ENCODE measurements around the gene NHERF2.
A peak's percentile ranks its signal among the peaks of the same experiment; 100 is the strongest.

The NHERF2 gene

DNA sequence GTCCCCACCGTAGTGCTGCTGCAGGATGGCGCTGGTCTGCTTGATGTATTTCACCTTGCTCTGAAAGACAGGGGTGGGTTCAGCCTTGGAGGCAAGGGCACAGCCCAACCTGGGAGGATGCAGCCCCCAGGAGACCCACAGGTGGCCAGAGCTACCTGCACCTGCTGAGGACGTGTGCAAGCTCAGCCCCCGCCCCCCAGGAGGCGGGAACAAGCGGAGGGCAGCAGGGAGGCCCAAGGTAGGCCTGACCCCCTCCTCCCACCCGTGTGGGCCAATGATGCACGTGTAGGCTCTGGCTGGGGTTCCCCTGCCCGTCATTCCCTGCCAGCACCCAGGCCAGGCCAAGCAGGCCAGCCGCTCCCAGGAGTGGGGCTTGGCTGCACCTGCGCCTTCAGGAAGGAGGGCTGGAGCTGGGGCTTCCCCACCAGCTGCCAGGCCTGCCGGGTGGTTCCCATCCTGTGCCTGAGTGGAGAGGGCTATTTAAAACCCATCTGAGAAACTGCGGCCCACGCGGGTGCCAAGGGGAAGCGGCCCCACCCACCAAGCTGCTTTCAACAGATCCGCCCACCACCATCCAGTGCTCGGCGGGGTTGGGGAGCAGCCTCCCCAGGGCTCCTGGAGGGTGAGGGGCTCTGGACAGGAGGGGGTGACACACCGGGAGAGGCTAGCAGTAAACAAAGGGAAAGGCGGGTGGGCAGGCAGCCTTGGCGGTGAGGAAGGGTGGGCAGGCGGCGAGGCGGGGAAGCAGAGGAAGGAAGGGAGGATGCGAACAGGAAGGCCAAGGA lies 17.2 kb downstream of the NHERF2 start:
- H3K4me1 Mint-ChIP-seq: peaks cover 37% of the 10 kb centered on the region
- no peak for DNase-seq

DNA sequence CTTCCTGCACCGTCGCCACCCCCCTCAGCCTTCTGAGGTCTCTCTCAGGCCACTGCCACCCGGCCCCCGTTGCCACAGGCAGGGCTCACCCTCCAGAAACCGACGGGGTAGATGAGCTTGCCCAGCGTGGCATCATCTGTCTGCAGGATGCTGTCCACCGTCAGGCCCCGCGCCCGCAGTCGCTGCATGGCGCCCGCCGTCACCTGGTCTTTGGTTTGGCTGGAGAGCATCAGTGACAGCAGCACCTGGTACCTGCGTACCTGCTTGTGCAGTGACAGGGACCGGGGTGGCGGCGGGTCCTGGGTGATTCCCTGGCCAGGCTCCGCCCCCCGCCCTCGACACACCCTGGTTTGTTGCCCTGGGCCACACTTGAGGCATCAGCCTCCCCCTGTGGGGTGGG lies 17.8 kb downstream of the NHERF2 start:
- peaks cover 35% of the 10 kb centered on the region for H3K4me1 Mint-ChIP-seq
- no peaks in the 10 kb centered on the region for H3K9me3 Mint-ChIP-seq
- H3K36me3 Mint-ChIP-seq (ENCODE audit: low read depth): peaks cover 4% of the 10 kb centered on the region
- TF ChIP-seq, protein P1, sequence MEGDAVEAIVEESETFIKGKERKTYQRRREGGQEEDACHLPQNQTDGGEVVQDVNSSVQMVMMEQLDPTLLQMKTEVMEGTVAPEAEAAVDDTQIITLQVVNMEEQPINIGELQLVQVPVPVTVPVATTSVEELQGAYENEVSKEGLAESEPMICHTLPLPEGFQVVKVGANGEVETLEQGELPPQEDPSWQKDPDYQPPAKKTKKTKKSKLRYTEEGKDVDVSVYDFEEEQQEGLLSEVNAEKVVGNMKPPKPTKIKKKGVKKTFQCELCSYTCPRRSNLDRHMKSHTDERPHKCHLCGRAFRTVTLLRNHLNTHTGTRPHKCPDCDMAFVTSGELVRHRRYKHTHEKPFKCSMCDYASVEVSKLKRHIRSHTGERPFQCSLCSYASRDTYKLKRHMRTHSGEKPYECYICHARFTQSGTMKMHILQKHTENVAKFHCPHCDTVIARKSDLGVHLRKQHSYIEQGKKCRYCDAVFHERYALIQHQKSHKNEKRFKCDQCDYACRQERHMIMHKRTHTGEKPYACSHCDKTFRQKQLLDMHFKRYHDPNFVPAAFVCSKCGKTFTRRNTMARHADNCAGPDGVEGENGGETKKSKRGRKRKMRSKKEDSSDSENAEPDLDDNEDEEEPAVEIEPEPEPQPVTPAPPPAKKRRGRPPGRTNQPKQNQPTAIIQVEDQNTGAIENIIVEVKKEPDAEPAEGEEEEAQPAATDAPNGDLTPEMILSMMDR (IDR thresholded peaks at IDR 0.05): no peak
- DNase-seq: no peak
- H3K27me3 Mint-ChIP-seq (ENCODE audit: low read depth, poor library complexity): peaks cover 3% of the 10 kb centered on the region
- H3K4me3 Mint-ChIP-seq: no peak overlapping the region
- no peak overlapping the region for H3K27ac Mint-ChIP-seq

More for the DNA sequence above, 17.2 kb downstream of the NHERF2 start:
- no peak overlapping the region for H3K4me3 Mint-ChIP-seq
- H3K27me3 Mint-ChIP-seq (ENCODE audit: low read depth, poor library complexity): peaks cover 3% of the 10 kb centered on the region
- peaks cover 4% of the 10 kb centered on the region for H3K36me3 Mint-ChIP-seq (ENCODE audit: low read depth)
- H3K9me3 Mint-ChIP-seq: no peaks in the 10 kb centered on the region
- H3K27ac Mint-ChIP-seq: no peak overlapping the region
- TF ChIP-seq, protein P1 (IDR thresholded peaks at IDR 0.05): no peak

DNA sequence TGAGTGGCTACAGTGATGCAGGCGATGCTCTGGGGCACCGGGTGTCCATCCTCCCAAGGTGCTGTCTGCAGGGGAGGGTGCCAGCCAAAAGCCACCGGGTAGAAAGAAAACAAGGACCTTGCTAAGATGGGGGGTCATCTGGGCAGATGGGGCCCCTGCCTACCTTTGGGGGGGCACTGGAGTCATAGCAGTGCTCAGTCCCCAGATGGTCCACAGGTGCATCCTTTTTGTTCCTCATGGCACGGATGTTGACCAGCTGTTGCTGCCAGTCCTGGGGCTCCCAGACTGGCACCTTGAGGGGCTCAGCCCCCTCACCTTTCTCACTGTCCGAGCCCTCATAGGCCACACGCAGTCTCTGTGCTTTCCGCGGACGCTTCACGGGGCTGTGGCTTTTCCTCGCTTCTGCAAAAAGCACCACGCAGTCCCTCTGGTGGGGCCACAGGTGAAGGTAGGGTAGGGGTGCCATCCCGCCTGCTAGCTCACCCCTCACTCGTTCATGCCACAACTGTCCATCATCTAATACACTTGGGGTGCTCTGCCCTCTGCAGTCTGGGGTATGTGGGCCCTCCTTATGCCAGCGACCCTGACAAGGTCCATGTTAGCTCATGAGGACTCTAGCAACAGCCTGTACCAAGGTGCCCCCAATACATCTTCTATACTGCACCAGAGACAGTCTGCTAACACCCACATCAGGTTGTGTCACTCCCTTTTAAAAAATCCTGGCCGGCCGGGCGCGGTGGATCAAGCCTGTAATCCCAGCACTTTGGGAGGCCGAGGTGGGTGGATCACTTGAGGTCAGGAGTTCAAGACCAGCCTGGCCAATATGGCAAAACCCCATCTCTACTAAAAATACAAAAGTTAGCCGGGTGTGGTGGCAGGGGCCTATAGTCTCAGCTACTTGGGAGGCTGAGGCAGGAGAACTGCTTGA lies 19.5 kb downstream of the NHERF2 start:
- peak overlapping the region; percentile 58 for H3K27ac Mint-ChIP-seq

DNA sequence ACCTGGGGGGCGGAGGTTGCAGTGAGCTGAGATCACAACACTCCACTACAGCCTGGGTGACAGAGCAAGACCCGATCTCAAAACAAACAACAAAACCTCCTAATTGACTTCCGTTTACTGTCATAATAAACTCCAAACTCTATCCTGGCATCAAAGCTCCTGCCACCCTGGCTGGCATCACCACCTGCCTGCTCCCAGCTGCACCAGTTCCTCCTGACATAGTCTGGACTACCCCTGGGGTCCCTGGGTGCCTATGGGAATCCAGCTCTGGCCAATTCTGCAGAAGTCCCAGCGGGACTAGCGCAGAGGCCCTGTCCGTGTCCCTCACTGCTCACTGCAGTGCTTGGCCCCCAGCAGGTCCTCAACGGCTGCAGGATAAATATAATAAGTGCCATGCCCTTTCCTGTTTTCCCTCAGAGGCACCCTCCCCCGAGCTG lies 20.2 kb downstream of the NHERF2 start:
- H3K27ac Mint-ChIP-seq: no peak overlapping the region
- no peaks in the 10 kb centered on the region for H3K9me3 Mint-ChIP-seq
- peaks cover 3% of the 10 kb centered on the region for H3K27me3 Mint-ChIP-seq (ENCODE audit: low read depth, poor library complexity)
- peaks cover 32% of the 10 kb centered on the region for H3K4me1 Mint-ChIP-seq
- H3K4me3 Mint-ChIP-seq: peak overlapping the region; percentile 92
- TF ChIP-seq, protein P1 (IDR thresholded peaks at IDR 0.05): no peak
- no peak for DNase-seq
- H3K36me3 Mint-ChIP-seq (ENCODE audit: low read depth): peaks cover 13% of the 10 kb centered on the region

More for the DNA sequence above, 19.5 kb downstream of the NHERF2 start:
- Mint-ChIP-seq H3K36me3 (ENCODE audit: low read depth) (peaks cover 6% of the 10 kb centered on the region), H3K27me3 (ENCODE audit: low read depth, poor library complexity) (peaks cover 3% of the 10 kb centered on the region), H3K9me3 (no peaks in the 10 kb centered on the region), H3K4me1 (peaks cover 32% of the 10 kb centered on the region), H3K4me3 (peak overlapping the region; percentile 92)
- TF ChIP-seq, protein P1 (IDR thresholded peaks at IDR 0.05): no peak
- DNase-seq: no peak

DNA sequence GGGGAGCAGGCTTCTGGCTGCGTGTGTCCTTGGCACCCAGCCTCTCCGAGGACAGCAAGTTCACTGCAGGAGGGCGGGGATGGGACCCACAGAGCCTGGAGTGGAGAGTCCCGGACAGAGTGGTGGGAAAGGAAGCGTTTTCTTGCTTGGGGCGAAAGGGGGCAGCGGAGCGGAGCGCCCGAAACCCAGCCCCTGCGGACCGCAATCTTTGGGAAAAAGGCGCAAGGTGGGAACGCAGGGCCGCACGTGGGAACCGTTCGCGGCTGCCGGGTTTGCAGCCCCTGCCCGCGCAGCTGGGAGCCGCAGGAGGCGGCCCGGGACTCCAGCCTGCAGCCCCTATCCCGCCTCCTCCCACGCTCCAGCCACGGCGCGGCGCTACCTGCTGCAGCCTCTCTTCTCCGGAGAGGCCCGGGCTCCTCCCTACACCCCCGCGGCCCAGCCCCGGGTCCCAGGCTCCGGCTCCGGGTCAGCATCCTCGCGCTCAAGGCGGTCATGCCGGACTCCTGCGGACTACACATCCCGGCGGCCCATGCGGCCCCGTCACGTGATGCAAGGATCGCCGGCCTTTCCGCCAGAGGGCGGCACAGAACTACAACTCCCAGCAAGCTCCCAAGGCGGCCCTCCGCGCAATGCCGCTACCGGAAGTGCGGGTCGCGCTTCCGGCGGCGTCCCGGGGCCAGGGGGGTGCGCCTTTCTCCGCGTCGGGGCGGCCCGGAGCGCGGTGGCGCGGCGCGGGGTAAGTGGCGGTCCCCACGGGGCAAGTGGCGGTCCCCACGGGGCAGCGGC lies 20.8 kb downstream of the NHERF2 start, which contains the start of the genes NTHL1 and TSC2:
TSS of gene NTHL1 (minus strand) at position 505 of the 786 bp plus-strand sequence. CDS start at position 494, 11 bp downstream.
TSS of gene TSC2 (plus strand) at position 656 of the 786 bp plus-strand sequence. CDS start 631 bp downstream, outside the sequence.
- no peaks in the 10 kb centered on the region for H3K9me3 Mint-ChIP-seq

More for the DNA sequence above, 20.8 kb downstream of the NHERF2 start, which contains the start of the genes NTHL1 and TSC2:
- TF ChIP-seq, protein P1 (IDR thresholded peaks at IDR 0.05): no peak
- H3K36me3 Mint-ChIP-seq (ENCODE audit: low read depth): peaks cover 15% of the 10 kb centered on the region
- peaks cover 32% of the 10 kb centered on the region for H3K4me1 Mint-ChIP-seq
- peak within 1 kb of the TSS; percentile 93 for H3K4me3 Mint-ChIP-seq
- H3K27me3 Mint-ChIP-seq (ENCODE audit: low read depth, poor library complexity): peaks cover 3% of the 10 kb centered on the region
- H3K27ac Mint-ChIP-seq: no peak within 1 kb of the TSS
- DNase-seq: peak; percentile 96
